Suppressor macrophage treated with lipopolysaccharide for 4 hours (primary cell): Measurements from ENCODE around the gene NFATC2.
"Not testable (repeated sequence)": the region's sequence is repeated elsewhere in the genome, so short reads cannot be mapped to it uniquely, and the experiment has no call there.

ENCODE experiments used
- DNase-seq: peaks from one replicate; pipeline ENCODE4 v3.0.0-alpha.2; 2020

Gene NFATC2

DNA sequence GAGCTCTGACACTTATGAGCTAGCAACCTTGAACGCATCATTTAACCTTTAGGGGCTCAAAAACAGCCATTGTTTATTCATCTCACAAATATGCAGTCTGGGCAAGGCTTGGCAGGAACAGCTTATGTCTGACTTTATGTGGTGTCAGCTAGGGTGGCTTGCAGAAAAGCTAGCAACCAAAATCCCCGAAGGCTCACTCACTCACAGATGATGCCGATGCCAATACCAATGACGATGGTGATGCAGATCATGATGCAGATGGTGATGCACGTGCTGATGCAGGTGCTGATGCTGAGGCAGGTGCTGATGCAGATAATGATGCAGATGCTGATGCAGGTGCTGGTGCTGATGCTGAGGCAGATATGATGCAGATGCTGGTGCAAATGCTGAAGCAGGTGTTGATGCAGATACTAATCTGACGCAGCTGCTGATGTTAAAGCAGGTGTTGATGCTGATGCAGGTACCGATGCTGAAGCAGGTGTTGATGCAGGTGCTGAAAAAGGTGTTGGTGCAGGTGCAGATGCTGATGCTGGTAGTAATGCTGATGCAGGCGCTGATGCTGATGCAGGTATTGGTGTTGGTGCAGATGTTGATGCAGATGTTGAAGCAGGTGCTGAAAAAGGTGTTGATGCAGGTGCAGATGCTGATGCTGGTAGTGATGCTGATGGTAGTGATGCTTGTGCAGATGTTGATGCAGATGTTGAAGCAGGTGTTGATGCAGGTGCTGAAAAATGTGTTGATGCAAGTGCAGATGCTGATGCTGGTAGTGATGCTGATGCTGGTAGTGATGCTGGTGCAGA, 195.6 kb downstream of the NFATC2 start:
- no peak for DNase-seq

DNA sequence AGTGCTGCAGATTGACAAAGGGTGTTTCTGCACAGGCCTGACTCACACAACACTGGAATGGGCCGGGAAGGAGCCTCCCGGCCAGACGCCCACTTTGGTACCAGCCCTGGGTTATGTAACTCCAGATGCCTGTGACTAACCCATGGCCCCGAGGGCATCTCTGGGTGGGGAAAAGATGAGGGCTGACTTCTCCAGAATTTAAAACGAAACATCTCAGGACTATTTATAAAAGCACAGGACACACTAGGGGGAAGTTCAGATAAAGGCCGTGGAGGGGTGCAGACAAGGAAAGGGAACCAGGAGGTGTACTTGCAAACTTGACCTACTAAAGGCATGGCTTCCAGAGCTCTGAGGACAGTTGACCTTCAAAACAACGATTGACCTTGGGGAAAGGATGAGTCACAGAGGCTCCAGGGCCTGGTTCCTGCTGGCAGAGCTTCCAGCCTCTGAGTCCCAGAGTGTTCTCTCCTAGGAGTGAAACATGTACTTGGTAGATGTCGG, 196.9 kb downstream of the NFATC2 start:
- DNase-seq, result peak; percentile 70

DNA sequence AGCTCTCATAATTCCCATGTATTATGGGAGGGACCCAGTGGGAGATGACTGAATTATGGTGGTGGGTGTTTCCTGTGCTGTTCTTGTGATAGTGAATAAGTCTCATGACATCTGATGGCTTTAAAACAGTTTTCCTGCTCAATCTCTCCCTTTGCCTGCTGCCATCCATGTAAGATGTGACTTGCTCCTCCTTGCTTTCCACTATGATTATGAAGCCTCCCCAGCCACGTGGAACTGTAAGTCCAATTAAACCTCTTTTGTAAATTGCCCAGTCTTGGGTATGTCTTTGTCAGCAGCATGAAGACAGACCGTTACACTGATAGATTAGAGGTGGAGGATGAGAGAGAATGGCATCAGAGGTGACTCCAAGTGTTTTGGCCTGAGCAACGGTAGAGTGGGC, 198.7 kb downstream of the NFATC2 start:
- not testable (repeated sequence) for DNase-seq

DNA sequence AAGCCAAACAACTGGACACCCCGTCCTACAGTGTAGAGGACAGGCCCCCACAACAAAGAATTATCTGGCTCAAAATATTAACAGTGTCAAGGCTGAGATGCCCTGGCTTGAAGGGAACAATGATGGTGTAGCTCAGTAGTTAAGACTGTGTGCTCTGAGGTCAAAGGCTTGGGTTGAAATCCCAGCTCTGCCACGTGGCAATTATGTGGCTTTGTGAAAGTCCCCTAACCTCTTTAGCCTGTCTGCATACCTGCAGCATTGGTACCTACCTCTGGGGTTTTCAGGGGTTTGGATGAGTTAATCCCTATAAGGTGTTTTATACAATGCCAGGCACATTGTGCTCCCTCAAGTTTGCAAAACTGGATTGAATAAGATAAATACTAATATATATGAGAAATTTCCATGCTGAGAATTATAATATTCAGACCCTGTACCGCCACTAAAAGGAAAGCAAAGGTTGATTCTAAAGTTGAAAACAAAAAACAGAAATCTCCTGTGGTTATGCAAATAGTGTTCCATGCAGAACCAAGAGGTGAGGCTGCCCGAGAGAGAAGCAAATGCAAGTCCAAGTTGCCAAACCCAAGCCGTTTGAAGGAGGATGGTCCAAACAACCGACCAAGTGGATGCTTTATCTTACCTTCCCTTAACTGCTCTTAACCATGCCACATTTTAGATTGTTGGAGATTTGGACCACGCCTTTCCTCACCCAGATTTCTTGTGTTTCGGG, 199.8 kb downstream of the NFATC2 start:
- no peak for DNase-seq

DNA sequence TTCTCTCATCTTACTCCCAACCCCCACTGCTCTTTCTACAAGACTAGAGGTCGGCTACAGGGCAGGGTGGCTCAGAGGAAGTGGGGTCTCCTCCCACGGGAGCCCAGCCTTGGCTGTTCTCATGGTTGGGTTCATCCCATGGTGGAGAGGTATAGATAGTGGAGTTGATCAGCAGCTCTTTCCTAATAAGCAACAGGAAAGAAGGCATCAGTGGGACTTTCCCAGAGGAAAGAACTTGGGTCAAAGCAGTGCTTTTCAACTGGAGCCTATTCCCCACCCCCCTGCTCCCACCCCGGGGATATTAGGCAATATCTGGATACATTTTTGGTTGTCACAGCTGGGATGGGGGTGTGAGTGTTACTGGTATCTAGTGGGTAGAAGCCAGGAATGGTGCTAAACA, 200.9 kb downstream of the NFATC2 start:
- DNase-seq, result peak; percentile 25

DNA sequence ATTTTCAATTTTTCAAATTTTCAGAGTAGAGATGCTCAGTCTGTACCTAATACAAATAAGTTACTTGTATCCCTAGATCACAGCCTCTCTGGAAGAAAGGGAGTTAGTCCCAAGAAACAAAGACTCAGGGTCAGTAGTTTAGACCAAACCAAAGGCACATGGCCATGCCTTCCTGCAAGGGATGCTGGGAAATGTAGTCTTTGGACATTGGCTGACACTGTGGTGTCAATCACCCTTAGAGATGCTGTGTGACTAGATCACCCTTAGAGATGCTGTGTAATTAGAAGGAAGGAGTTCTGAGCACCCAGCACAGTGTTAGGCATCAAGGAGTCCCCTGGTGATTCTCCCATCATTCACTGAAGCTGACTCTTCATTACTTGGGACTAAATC, 202.1 kb downstream of the NFATC2 start:
- no peak for DNase-seq

DNA sequence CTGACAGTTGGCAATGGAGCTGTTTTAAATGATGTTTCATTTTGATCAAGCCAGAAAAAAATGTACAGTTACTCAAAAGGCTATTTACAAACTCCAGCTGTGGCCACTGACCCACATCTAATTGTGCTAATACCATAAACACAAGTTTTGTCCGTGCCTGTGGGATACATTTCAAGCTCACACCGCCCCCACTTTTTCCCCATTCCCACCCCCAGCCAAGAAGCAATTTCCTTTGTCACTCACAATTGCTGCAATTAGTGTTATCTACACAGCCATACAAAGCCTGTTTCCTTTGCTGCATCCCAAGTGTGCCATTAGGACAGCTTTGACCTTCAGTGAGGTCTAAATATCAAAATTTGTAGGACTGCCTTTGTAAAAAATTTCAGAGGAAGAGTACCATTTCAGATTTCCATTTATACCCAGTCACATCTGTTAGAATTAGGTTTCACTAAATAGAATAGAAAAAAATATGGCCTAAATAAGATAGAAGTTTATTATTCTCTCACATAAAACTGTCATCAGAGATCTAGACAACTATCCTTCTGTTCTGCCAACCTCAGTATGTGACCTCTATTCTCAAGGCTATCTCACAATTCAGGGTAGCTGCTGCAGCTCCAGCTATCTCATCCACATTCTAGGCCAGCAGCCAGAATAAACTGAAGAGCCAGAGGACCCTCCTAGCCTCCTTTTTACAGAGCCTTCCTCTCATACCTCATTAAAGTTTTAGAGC, 202.6 kb downstream of the NFATC2 start:
- DNase-seq, result no peak

DNA sequence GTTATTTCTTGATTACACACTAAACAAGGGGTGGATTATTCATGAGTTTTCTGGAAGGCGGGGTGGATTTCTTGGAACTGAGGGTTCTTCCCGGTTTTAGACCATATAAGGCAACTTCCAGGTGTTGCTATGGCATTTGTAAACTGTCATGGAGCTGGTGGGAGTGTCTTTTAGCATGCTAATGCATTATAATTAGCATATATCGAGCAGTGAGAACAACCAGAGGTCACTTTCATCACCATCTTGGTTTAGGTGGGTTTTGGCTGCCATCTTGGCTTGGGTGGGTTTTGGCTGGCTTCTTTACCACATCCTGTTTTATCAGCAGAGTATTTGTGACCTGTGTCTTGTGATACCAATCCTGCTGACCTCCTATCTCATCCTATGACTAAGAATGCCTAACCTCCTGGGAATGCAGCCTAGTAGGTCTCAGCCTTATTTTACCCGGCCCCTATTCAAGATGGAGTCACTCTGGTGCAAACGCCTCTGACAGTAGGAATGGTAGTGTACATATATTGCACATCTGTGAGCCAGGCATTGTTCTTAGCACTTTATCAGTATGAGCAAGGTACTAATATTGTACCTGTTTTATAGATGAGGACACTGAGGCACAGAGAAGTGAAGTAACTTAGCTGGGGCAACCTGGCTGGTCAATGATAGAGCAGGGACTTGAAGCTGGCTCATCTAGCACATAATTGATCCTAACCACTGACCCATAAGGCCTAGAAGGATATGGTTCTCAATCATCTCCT, 203.7 kb downstream of the NFATC2 start:
- DNase-seq, result no peak

DNA sequence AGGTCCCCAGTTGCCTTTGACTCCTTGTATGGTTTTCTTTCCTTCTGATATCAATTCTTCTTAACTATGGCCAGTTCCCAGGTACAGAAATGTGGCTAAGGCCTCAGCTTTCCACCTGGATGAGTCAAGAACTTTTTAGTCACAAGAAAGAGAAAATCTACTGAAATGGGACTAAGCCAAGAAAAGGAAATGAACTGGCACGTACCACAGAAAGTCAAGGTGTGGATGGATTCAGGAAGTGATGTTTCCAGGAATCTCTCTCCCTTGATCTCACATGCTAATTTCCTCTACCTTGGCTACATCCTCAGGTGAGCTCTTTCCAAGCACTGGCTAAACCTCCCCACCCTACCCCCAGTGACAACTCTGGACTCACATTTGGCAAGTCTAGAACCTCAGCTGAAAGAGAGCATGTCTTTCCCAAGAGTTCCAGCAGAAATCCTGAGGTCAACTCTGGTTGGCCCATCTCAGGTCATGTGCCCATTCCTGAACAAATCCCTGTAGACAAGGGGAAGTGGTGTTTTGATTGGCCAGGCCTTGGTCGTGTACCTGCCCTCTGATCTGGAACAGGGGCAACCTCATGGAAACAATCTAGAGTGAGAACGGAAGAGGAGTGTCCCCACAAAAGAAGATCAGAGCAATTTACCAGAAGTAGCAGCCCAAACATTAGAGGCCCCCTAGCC, 205.3 kb downstream of the NFATC2 start:
- no peak for DNase-seq
